LNCaP clone FGC (cell line): ENCODE measurements around the gene PRKCE.

Experiments used
- DNase-seq: peaks from one replicate; pipeline ENCODE4 v3.0.0-alpha.2; 2011; ENCODE audit warnings: low read depth
- H3K4me3 ChIP-seq: 2 replicates; pipeline ENCODE4 v1.5.1; 2011; ENCODE audit warnings: mild to moderate bottlenecking, low read depth, low read length, control low read depth
- TF ChIP-seq, protein P1 (sequence below): IDR thresholded peaks from 2 replicates; pipeline ENCODE4 v1.5.1; 2012; ENCODE audit warnings: mild to moderate bottlenecking; ENCODE audit not compliant: control insufficient read depth, insufficient read depth; ENCODE audit errors: extremely low read depth

The PRKCE gene

DNA sequence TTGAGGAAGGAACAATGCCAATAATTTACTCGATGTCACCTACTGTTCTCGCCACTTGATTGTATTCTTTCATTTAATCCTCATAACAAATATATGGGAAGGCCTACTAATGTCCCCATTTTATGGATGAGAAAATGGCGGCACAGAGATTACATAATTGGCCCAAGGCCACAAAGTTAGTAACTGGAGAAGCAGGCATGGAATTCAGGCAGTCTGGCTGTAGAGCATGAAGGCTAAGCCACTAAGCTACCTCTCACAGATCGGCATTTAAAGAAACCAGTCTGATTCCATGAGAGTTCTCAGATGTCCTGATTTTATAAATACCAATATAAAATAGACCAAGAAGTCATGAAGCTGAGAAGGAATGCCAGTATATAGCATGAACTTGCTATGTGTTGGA is 523.9 kb downstream of the PRKCE start:
- no peak for DNase-seq
- no peak overlapping the region for H3K4me3 ChIP-seq
- TF ChIP-seq, protein P1, sequence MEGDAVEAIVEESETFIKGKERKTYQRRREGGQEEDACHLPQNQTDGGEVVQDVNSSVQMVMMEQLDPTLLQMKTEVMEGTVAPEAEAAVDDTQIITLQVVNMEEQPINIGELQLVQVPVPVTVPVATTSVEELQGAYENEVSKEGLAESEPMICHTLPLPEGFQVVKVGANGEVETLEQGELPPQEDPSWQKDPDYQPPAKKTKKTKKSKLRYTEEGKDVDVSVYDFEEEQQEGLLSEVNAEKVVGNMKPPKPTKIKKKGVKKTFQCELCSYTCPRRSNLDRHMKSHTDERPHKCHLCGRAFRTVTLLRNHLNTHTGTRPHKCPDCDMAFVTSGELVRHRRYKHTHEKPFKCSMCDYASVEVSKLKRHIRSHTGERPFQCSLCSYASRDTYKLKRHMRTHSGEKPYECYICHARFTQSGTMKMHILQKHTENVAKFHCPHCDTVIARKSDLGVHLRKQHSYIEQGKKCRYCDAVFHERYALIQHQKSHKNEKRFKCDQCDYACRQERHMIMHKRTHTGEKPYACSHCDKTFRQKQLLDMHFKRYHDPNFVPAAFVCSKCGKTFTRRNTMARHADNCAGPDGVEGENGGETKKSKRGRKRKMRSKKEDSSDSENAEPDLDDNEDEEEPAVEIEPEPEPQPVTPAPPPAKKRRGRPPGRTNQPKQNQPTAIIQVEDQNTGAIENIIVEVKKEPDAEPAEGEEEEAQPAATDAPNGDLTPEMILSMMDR = no peak

DNA sequence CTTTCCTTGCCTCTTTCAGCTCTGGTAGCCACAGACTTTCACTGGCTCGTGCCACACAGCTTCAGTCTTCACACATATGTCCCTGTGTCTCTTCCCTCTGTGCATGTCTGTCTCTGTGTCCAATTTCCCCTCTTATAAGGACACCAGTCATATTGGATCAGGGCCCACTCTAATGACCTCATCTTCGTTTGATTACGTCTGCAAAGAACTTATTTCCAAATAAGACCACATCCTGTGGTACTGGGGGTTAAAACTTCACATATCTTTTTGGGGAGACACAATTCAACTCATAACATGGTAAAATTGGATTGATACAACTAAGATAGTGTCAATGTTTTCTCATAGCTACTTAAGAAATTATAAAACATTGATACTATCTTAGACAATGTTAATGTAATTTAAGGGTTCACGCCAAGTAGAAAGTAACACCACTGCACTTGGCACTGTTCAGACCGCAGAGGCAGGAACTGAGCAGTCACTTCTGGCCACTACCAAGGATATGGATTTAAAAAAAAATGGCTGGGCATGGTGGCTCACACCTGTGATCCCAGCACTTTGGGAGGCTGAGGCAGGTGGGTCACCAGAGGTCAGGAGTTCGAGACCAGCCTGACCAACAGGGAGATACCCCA is 526.1 kb downstream of the PRKCE start:
- DNase-seq = no peak
- H3K4me3 ChIP-seq = no peak overlapping the region
- TF ChIP-seq, protein P1 = no peak

DNA sequence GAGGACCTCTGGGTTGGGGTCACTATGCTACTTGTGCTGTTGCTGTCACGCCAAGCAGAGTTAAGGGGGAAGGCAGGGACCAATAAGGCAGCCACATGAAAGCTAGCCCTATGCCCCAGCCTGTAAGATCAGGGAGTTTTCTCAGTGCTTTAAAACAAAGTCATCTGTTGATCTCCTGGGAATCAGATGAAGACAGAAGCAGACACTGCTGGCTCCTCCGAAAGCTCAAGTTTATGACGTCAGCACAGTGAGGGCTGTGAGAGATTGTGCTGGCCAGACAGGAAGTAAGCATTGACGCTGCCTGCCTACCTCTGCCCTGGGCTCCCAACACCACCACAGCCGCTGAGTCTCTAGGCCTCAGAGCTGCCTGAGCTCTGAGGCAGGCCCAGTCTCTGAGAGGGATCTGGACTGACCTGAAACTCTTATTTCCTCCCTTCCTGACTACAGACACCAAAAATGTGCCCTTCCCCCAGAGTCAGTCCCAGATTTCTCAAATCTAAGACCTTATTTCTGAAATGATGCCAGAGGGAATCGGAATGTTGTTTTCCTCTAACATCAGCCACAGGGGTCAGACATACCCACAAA is 527.7 kb downstream of the PRKCE start:
- no peak for DNase-seq
- TF ChIP-seq, protein P1 = no peak
- H3K4me3 ChIP-seq = no peak overlapping the region

DNA sequence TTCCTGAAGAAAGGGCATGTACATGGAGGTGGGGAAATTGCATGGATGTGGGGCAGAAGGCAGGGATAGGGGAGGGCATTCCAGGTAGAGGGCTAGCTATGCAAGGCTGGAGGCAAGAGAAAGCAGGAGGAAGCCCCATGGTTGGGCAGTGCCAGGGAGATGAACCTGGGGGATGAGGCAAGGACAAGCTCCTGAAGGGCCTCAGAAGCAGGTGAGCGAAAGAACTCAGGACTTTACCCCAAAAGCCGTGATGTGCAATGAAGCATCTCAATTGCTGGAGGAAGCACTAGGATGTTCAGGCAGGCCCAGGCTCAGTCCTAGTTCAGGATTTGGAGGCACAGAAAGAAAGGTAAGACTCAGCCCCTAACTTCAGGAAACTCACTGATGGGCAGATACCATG is 528.7 kb downstream of the PRKCE start:
- no peak for DNase-seq
- H3K4me3 ChIP-seq = no peak overlapping the region
- TF ChIP-seq, protein P1 = no peak

DNA sequence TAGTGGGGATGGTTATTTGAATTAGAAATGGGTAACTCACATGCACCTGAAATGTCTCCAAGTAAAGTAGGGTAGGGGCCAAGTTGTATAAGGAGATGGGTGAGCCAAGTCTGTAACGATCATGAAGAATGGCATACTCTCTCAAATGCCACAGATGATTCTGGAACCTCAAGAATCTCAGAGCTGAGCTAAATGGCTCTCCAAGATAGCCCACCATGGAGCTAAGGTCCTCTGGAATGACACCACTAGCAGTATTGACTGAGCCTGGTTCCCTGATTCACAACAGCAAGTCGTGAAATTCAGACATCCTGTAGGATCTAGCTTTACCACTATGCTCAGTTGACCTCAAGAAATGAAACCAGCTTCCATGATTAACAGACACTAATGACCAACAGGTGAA is 529.8 kb downstream of the PRKCE start:
- no peak overlapping the region for H3K4me3 ChIP-seq
- no peak for DNase-seq
- TF ChIP-seq, protein P1 = no peak

DNA sequence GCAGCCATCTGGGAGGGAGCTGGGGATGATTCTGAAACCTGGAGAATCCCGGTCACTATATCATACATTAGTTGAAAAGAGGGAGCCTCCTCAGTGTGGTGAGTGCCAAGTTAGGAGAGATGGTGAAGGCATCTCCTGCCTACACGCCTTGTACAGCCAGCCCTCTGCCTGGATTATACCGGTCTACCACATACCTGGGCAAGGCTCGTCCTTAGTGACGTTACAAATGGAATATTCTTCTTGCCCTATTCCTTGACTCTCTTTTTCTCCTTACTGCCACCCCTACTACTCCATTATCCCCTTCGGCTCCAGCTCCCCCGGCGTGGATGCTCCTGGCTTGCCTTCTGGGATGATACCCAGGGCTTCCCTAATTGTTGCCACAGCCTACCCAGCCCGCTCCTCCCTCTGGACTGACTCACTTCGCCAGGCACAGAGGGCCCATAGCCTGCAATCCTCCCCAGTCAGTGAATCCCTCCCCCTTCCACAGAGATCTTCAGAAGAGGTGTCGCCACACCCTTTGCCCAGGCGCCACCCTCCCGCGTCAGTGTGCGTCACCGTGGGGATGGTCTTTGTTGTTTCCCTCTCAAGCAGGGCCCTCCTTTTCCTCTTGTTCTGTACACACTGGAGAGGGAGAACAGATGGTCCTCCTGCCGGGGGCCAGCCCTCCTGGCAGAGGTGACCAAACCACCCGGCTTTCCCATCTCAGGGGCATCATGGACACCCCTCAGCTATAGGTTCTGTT is 530.5 kb downstream of the PRKCE start:
- no peak for DNase-seq
- no peak overlapping the region for H3K4me3 ChIP-seq
- TF ChIP-seq, protein P1 = no peak
